Hepatocyte (in vitro differentiated cells): ENCODE results near the gene ST6GALNAC4. TPM values are rescaled to one million over a fixed set of nuclear protein-coding genes. Genes with fewer than 3 reads are reported as not detected.
A peak's percentile ranks its signal among the peaks of the same experiment; 100 is the strongest.

ENCODE experiments used
- DNase-seq: peaks from one replicate; pipeline ENCODE4 v3.0.0-alpha.2; 2016; ENCODE audit warnings: low spot score
- H2AFZ ChIP-seq: fragments of 200-600 bp; sonication (generic); 2 replicates; pipeline ENCODE4 v1.6.0; 2016; ENCODE audit warnings: antibody characterized with exemption, mild to moderate bottlenecking
- H3K27ac ChIP-seq: fragments of 200-600 bp; sonication (generic); 2 replicates; pipeline ENCODE4 v1.5.1; 2016; ENCODE audit warnings: mild to moderate bottlenecking
- H3K27me3 ChIP-seq: fragments of 200-600 bp; sonication (generic); 2 replicates; pipeline ENCODE4 v1.6.1; 2016
- H3K36me3 ChIP-seq: fragments of 200-600 bp; sonication (generic); replicated peaks from 2 replicates; pipeline ENCODE4 v1.5.1; 2016; ENCODE audit warnings: low read depth; ENCODE audit not compliant: insufficient read depth
- H3K4me1 ChIP-seq: fragments of 200-600 bp; sonication (generic); 2 replicates; pipeline ENCODE4 v1.5.1; 2016; ENCODE audit warnings: mild to moderate bottlenecking, moderate library complexity; ENCODE audit not compliant: insufficient read depth
- H3K4me2 ChIP-seq: fragments of 200-600 bp; sonication (generic); 2 replicates; pipeline ENCODE4 v1.6.0; 2016
- H3K4me3 ChIP-seq: fragments of 200-600 bp; sonication (generic); 2 replicates; pipeline ENCODE4 v1.5.1; 2016; ENCODE audit warnings: mild to moderate bottlenecking
- H3K79me2 ChIP-seq: fragments of 200-600 bp; sonication (generic); 2 replicates; pipeline ENCODE4 v1.6.0; 2017; ENCODE audit warnings: mild to moderate bottlenecking
- H3K9me2 ChIP-seq: fragments of 200-600 bp; sonication (generic); replicated peaks from 2 replicates; pipeline ENCODE4 v1.6.0; 2017; ENCODE audit warnings: mild to moderate bottlenecking; ENCODE audit not compliant: insufficient read depth
- H3K9me3 ChIP-seq: fragments of 200-600 bp; sonication (generic); 2 replicates; pipeline ENCODE4 v1.5.1; 2016; ENCODE audit warnings: low read depth, mild to moderate bottlenecking
- H4K20me1 ChIP-seq: fragments of 200-600 bp; sonication (generic); 2 replicates; pipeline ENCODE4 v1.6.0; 2016; ENCODE audit warnings: mild to moderate bottlenecking; ENCODE audit not compliant: insufficient read depth, poor library complexity, severe bottlenecking
- CTCF ChIP-seq: fragments of 200-600 bp; sonication (generic); IDR thresholded peaks from 2 replicates; pipeline ENCODE4 v1.5.1; 2016; ENCODE audit warnings: antibody characterized with exemption, mild to moderate bottlenecking; ENCODE audit not compliant: poor library complexity
- EZH2 ChIP-seq: fragments of 200-600 bp; sonication (generic); IDR thresholded peaks from 2 replicates; pipeline ENCODE4 v1.6.1; 2016; ENCODE audit warnings: antibody characterized with exemption, mild to moderate bottlenecking, borderline replicate concordance
- EZH2phosphoT487 ChIP-seq: fragments of 200-600 bp; sonication (generic); IDR thresholded peaks from one replicate; pipeline ENCODE4 v1.6.1; 2018; ENCODE audit warnings: antibody characterized with exemption, mild to moderate bottlenecking, low read depth, moderate library complexity; ENCODE audit not compliant: unreplicated experiment, severe bottlenecking
- WGBS: methylation state at CpG from one replicate; pipeline ENCODE4 v1.1.6; 2016; ENCODE audit warnings: low lambda C conversion rate; ENCODE audit errors: missing lambda C conversion rate; 5-methylcytosine and 5-hydroxymethylcytosine counted together
- polyA plus RNA-seq: library from polyadenylated mRNA; unstranded; fragments of >200 nt; fragmentation: Nextera tagmentation; extraction: Ambion mirVana; gene quantifications from 2 replicates; pipeline ENCODE4 v1.2.1, GENCODE V29; 2016
- total RNA-seq: library from RNA; depleted of rRNA; stranded (reverse); fragments of >200 nt; gene quantifications from 2 replicates; pipeline ENCODE4 v1.2.3, GENCODE V29; 2014

The ST6GALNAC4 gene
- total and polyA plus RNA-seq, 2 experiments from 2014 or later: 14.3 to 14.6 TPM

GRCh38 chr9:127899128-127899943, 17.5 kb downstream of the ST6GALNAC4 start, which contains the start of gene ST6GALNAC6:
TSS of gene ST6GALNAC6 (minus strand) at chr9:127899603. CDS start at chr9:127897981, 1,622 bp downstream.
- Histone ChIP-seq H3K36me3 (no peaks in the 10 kb centered on the region), H3K4me3 (peak within 1 kb of the TSS; percentile 90), H3K27me3 (no peaks in the 10 kb centered on the region), H3K27ac (peak within 1 kb of the TSS; percentile 87), H4K20me1 (no peaks in the 10 kb centered on the region), H3K9me3 (no peaks in the 10 kb centered on the region), H3K79me2 (peaks cover 4% of the 10 kb centered on the region), H3K4me1 (peaks cover 41% of the 10 kb centered on the region), H3K4me2 (peak within 1 kb of the TSS; percentile 96), H2AFZ (peak within 1 kb of the TSS; percentile 89), H3K9me2 (no peaks in the 10 kb centered on the region)
- no peak for TF ChIP-seq EZH2phosphoT487
- no peak for TF ChIP-seq CTCF
- TF ChIP-seq EZH2: no peak
- 6% methylated on average over 47 of the region's 89 CpGs for WGBS
- peak; percentile 92 for DNase-seq

- DNase-seq: peak; percentile 63
- Histone ChIP-seq H3K79me2 (peaks cover 4% of the 10 kb centered on the region), H3K4me1 (peaks cover 34% of the 10 kb centered on the region), H3K27ac (peak overlapping the region; percentile 87), H3K4me2 (peak overlapping the region; percentile 96), H3K4me3 (peak overlapping the region; percentile 90), H3K27me3 (no peaks in the 10 kb centered on the region), H3K36me3 (no peaks in the 10 kb centered on the region), H2AFZ (peak overlapping the region; percentile 89), H4K20me1 (no peaks in the 10 kb centered on the region), H3K9me2 (no peaks in the 10 kb centered on the region), H3K9me3 (no peaks in the 10 kb centered on the region)
- TF ChIP-seq EZH2 (no peak), EZH2phosphoT487 (no peak), CTCF (no peak)
- 31% methylated on average over 19 of the region's 32 CpGs for WGBS
These were observed 18.3 kb downstream of the ST6GALNAC4 start for GRCh38 chr9:127898433-127899127.

- peak overlapping the region; percentile 96 for H3K4me2 ChIP-seq
- H3K4me3 ChIP-seq: no peak overlapping the region
These were observed 19.6 kb downstream of the ST6GALNAC4 start for GRCh38 chr9:127897193-127897692.

More at GRCh38 chr9:127897193-127897692, 19.6 kb downstream of the ST6GALNAC4 start:
- no peaks in the 10 kb centered on the region for H4K20me1 ChIP-seq
- no peaks in the 10 kb centered on the region for H3K9me2 ChIP-seq
- H3K27ac ChIP-seq: peak overlapping the region; percentile 87
- H3K9me3 ChIP-seq: no peaks in the 10 kb centered on the region
- H3K36me3 ChIP-seq: no peaks in the 10 kb centered on the region
- peak; percentile 91 for DNase-seq
- H3K79me2 ChIP-seq: peaks cover 4% of the 10 kb centered on the region
- no peak overlapping the region for H2AFZ ChIP-seq
- 13% methylated on average over 9 of the region's 19 CpGs for WGBS
- H3K4me1 ChIP-seq: peaks cover 28% of the 10 kb centered on the region
- no peaks in the 10 kb centered on the region for H3K27me3 ChIP-seq
- no peak for TF ChIP-seq EZH2
- no peak for TF ChIP-seq EZH2phosphoT487
- no peak for TF ChIP-seq CTCF
